Central memory CD8-positive, alpha-beta T cell (primary cell): ENCODE results near the gene ERG.

Experiments
- ATAC-seq: fragments of 150-1000 bp; cut with Tn5 transposase; replicated peaks from 2 replicates; pipeline ENCODE4 v1.10.0; 2022; ENCODE audit warnings: mild to moderate bottlenecking, moderate FRiP score, moderate number of reproducible peaks; ENCODE audit not compliant: poor library complexity, severe bottlenecking; ENCODE audit errors: extremely low read depth
- DNase-seq, 2 donors: peaks; one replicate each; pipeline ENCODE4 v3.0.0; 2021; ENCODE audit warnings: low spot score in 2 of 2
- H3K27ac Mint-ChIP-seq: one replicate; pipeline ENCODE4 v1.8.0; 2022; ENCODE audit warnings: low read depth, mild to moderate bottlenecking, moderate library complexity, mixed read lengths
- H3K27me3 Mint-ChIP-seq: one replicate; pipeline ENCODE4 v1.8.0; 2022; ENCODE audit warnings: mixed read lengths
- H3K36me3 Mint-ChIP-seq: one replicate; pipeline ENCODE4 v1.8.0; 2022; ENCODE audit warnings: mild to moderate bottlenecking, moderate library complexity, mixed read lengths; ENCODE audit not compliant: insufficient read depth
- H3K4me1 Mint-ChIP-seq: one replicate; pipeline ENCODE4 v1.8.0; 2022; ENCODE audit warnings: mixed read lengths
- H3K4me3 Mint-ChIP-seq: one replicate; pipeline ENCODE4 v1.8.0; 2022; ENCODE audit warnings: mild to moderate bottlenecking, moderate library complexity, mixed read lengths
- H3K9me3 Mint-ChIP-seq: one replicate; pipeline ENCODE4 v1.8.0; 2022; ENCODE audit warnings: mixed read lengths

The ERG gene

GRCh38 chr21:38494703-38495102 lies 3.6 kb downstream of the ERG start:
- no peak overlapping the region for H3K4me3 Mint-ChIP-seq
- H3K27me3 Mint-ChIP-seq: peaks cover 57% of the 10 kb centered on the region
- no peak for ATAC-seq
- no peaks in the 10 kb centered on the region for H3K4me1 Mint-ChIP-seq
- no peaks in the 10 kb centered on the region for H3K9me3 Mint-ChIP-seq
- DNase-seq: no peak
- no peaks in the 10 kb centered on the region for H3K36me3 Mint-ChIP-seq
- H3K27ac Mint-ChIP-seq: no peak overlapping the region

GRCh38 chr21:38494251-38494642 lies 4.0 kb downstream of the ERG start:
- Mint-ChIP-seq H3K27ac (no peak overlapping the region), H3K27me3 (peaks cover 62% of the 10 kb centered on the region), H3K4me1 (no peaks in the 10 kb centered on the region), H3K9me3 (no peaks in the 10 kb centered on the region), H3K4me3 (no peak overlapping the region), H3K36me3 (no peaks in the 10 kb centered on the region)
- DNase-seq (no peak), ATAC-seq (no peak)

GRCh38 chr21:38493549-38494250 lies 4.6 kb downstream of the ERG start:
- Mint-ChIP-seq H3K27me3 (peaks cover 63% of the 10 kb centered on the region), H3K36me3 (no peaks in the 10 kb centered on the region), H3K4me3 (no peak overlapping the region), H3K4me1 (no peaks in the 10 kb centered on the region), H3K27ac (no peak overlapping the region), H3K9me3 (no peaks in the 10 kb centered on the region)
- no peak for ATAC-seq
- DNase-seq: no peak

GRCh38 chr21:38492007-38492406 lies 6.3 kb downstream of the ERG start:
- Mint-ChIP-seq H3K9me3 (no peaks in the 10 kb centered on the region), H3K27me3 (peaks cover 63% of the 10 kb centered on the region), H3K4me3 (no peak overlapping the region), H3K36me3 (no peaks in the 10 kb centered on the region), H3K4me1 (no peaks in the 10 kb centered on the region), H3K27ac (no peak overlapping the region)
- ATAC-seq: no peak
- no peak for DNase-seq

- ATAC-seq (no peak), DNase-seq (no peak)
- H3K9me3 Mint-ChIP-seq: no peaks in the 10 kb centered on the region
- H3K27me3 Mint-ChIP-seq: peaks cover 64% of the 10 kb centered on the region
- no peaks in the 10 kb centered on the region for H3K4me1 Mint-ChIP-seq
- H3K36me3 Mint-ChIP-seq: no peaks in the 10 kb centered on the region
- H3K4me3 Mint-ChIP-seq: no peak overlapping the region
- no peak overlapping the region for H3K27ac Mint-ChIP-seq
These were observed 6.7 kb downstream of the ERG start for GRCh38 chr21:38491536-38491935.

- no peaks in the 10 kb centered on the region for H3K4me1 Mint-ChIP-seq
These were observed 7.8 kb downstream of the ERG start for GRCh38 chr21:38490411-38491020.

GRCh38 chr21:38489729-38490128 lies 8.5 kb downstream of the ERG start:
- H3K4me3 Mint-ChIP-seq: no peak overlapping the region
- no peak for ATAC-seq
- DNase-seq: no peak
- H3K4me1 Mint-ChIP-seq: no peaks in the 10 kb centered on the region
- H3K27me3 Mint-ChIP-seq: peaks cover 52% of the 10 kb centered on the region
- no peak overlapping the region for H3K27ac Mint-ChIP-seq
- H3K9me3 Mint-ChIP-seq: no peaks in the 10 kb centered on the region
- H3K36me3 Mint-ChIP-seq: no peaks in the 10 kb centered on the region

More at GRCh38 chr21:38490411-38491020, 7.8 kb downstream of the ERG start:
- Mint-ChIP-seq H3K4me3 (no peak overlapping the region), H3K27ac (no peak overlapping the region), H3K27me3 (peaks cover 60% of the 10 kb centered on the region), H3K36me3 (no peaks in the 10 kb centered on the region), H3K9me3 (no peaks in the 10 kb centered on the region)
- no peak for DNase-seq
- ATAC-seq: no peak

GRCh38 chr21:38489271-38489652 lies 9.0 kb downstream of the ERG start:
- DNase-seq (no peak), ATAC-seq (no peak)
- Mint-ChIP-seq H3K27ac (no peak overlapping the region), H3K4me1 (no peaks in the 10 kb centered on the region), H3K9me3 (no peaks in the 10 kb centered on the region), H3K27me3 (peaks cover 49% of the 10 kb centered on the region), H3K4me3 (no peak overlapping the region), H3K36me3 (no peaks in the 10 kb centered on the region)

GRCh38 chr21:38488640-38489270 lies 9.5 kb downstream of the ERG start:
- DNase-seq (no peak), ATAC-seq (no peak)
- peaks cover 45% of the 10 kb centered on the region for H3K27me3 Mint-ChIP-seq
- no peak overlapping the region for H3K4me3 Mint-ChIP-seq
- H3K36me3 Mint-ChIP-seq: no peaks in the 10 kb centered on the region
- no peaks in the 10 kb centered on the region for H3K4me1 Mint-ChIP-seq
- no peaks in the 10 kb centered on the region for H3K9me3 Mint-ChIP-seq
- H3K27ac Mint-ChIP-seq: no peak overlapping the region

- DNase-seq: no peak
- H3K9me3 Mint-ChIP-seq: no peaks in the 10 kb centered on the region
- H3K27ac Mint-ChIP-seq: no peak overlapping the region
- no peaks in the 10 kb centered on the region for H3K36me3 Mint-ChIP-seq
- H3K4me3 Mint-ChIP-seq: no peak overlapping the region
- H3K4me1 Mint-ChIP-seq: no peaks in the 10 kb centered on the region
- no peak for ATAC-seq
- peaks cover 38% of the 10 kb centered on the region for H3K27me3 Mint-ChIP-seq
These were observed 10.2 kb downstream of the ERG start for GRCh38 chr21:38487901-38488639.

GRCh38 chr21:38486706-38487105 lies 11.6 kb downstream of the ERG start:
- Mint-ChIP-seq H3K4me3 (no peak overlapping the region), H3K9me3 (no peaks in the 10 kb centered on the region), H3K27me3 (peaks cover 38% of the 10 kb centered on the region), H3K27ac (no peak overlapping the region), H3K36me3 (no peaks in the 10 kb centered on the region), H3K4me1 (no peaks in the 10 kb centered on the region)
- DNase-seq (no peak), ATAC-seq (no peak)

- Mint-ChIP-seq H3K27me3 (peaks cover 38% of the 10 kb centered on the region), H3K4me1 (no peaks in the 10 kb centered on the region), H3K36me3 (no peaks in the 10 kb centered on the region), H3K27ac (no peak overlapping the region), H3K9me3 (no peaks in the 10 kb centered on the region), H3K4me3 (no peak overlapping the region)
- DNase-seq (no peak), ATAC-seq (no peak)
These were observed 12.1 kb downstream of the ERG start for GRCh38 chr21:38486221-38486620.
